HCT116 (cell line): ENCODE data around the gene F2R. TPM values are rescaled to one million over a fixed set of nuclear protein-coding genes. Genes with fewer than 3 reads are reported as not detected.

Experiments used
- ATAC-seq: fragments of 200-7000 bp; cut with Tn5 transposase; 2 replicates; pipeline ENCODE4 v1.9.1; 2020; ENCODE audit warnings: mild to moderate bottlenecking, moderate library complexity
- BruUV-seq: library from RNA; stranded (reverse); fragments of 400-500 nt; replicated peaks from 2 replicates; lab custom pipeline; 2021; lab: Mats Ljungman, UMichigan
- CTCF ChIA-PET: fragments of 300-600 bp; sonication (Branson Sonifier 250); formaldehyde crosslinking; loops from one replicate; lab custom pipeline; 2021; ENCODE audit warnings: antibody characterized with exemption; lab: Charles Lee
- POLR2A ChIA-PET: fragments of 300-600, 350-600 bp; sonication (Branson Sonifier 250); formaldehyde crosslinking; loops from one replicate; lab custom pipeline; 2021; ENCODE audit warnings: antibody characterized with exemption; lab: Charles Lee
- RAD21 ChIA-PET, 2 experiments: fragments of 300-600 bp; sonication (Branson Sonifier 250); formaldehyde crosslinking; loops; one replicate each; lab custom pipeline; 2023; ENCODE audit warnings: low total read pairs in 2 of 2; ENCODE audit not compliant: uncharacterized antibody in 2 of 2, unreplicated experiment in 2 of 2, low non-redundant PET in 1 of 2; lab: Charles Lee
- DNase-seq: peaks from one replicate; pipeline ENCODE4 v3.0.0-alpha.2; 2010; ENCODE audit warnings: low read depth, low spot score
- H2AFZ ChIP-seq: fragments of 200-600 bp; shearing (Covaris generic), sonication (generic); 2 replicates; pipeline ENCODE4 v1.6.1; 2017; ENCODE audit warnings: low read depth, mixed run types, mixed read lengths, antibody characterized with exemption, low read length; ENCODE audit not compliant: poor library complexity, severe bottlenecking
- H3K27ac ChIP-seq: 2 replicates; pipeline ENCODE4 v1.5.1; 2012; ENCODE audit warnings: low read depth, low read length
- H3K27me3 ChIP-seq: fragments of 200-600 bp; sonication (generic); 2 replicates; pipeline ENCODE4 v1.6.1; 2016; ENCODE audit warnings: mixed run types, low read length, mixed read lengths; ENCODE audit not compliant: insufficient read depth
- H3K36me3 ChIP-seq, 2 experiments: fragments of 200-500 bp in 1 of 2; fragments of 200-600 bp in 1 of 2; sonication (Bioruptor generic) in 1 of 2; sonication (generic) in 1 of 2; 2 replicates each; pipeline versions ENCODE4 v1.5.1 to v1.6.1; 2014 to 2016; ENCODE audit warnings: low read length in 2 of 2, inconsistent platforms in 1 of 2, mixed read lengths in 1 of 2, mixed run types in 1 of 2; ENCODE audit not compliant: insufficient read depth in 2 of 2, control insufficient read depth in 1 of 2
- H3K4me1 ChIP-seq, 2 experiments: fragments of 200-600 bp in 1 of 2; sonication (generic) in 1 of 2; 2 replicates each; pipeline versions ENCODE4 v1.5.1 to v1.6.1; 2012 to 2017; ENCODE audit warnings: low read length in 2 of 2, inconsistent platforms in 1 of 2, mild to moderate bottlenecking in 1 of 2, mixed read lengths in 1 of 2, mixed run types in 1 of 2, moderate library complexity in 1 of 2; ENCODE audit not compliant: insufficient read depth in 2 of 2, control insufficient read depth in 1 of 2
- H3K4me2 ChIP-seq: fragments of 200-600 bp; sonication (generic); 2 replicates; pipeline ENCODE4 v1.6.1; 2017; ENCODE audit warnings: mixed run types, low read length, mixed read lengths
- H3K4me3 ChIP-seq, 2 experiments: fragments of 200-600 bp in 1 of 2; sonication (generic) in 1 of 2; replicated peaks in 1 of 2; 2 replicates each; pipeline ENCODE4 v1.5.1; 2011 to 2016; ENCODE audit warnings: low read length in 2 of 2, control low read depth in 1 of 2, low read depth in 1 of 2, mild to moderate bottlenecking in 1 of 2, mixed read lengths in 1 of 2, mixed run types in 1 of 2
- H3K79me2 ChIP-seq: fragments of 200-600 bp; sonication (generic); 2 replicates; pipeline ENCODE4 v1.6.1; 2017; ENCODE audit warnings: mild to moderate bottlenecking, mixed run types, low read length, moderate library complexity, mixed read lengths; ENCODE audit not compliant: insufficient read depth
- H3K9ac ChIP-seq: fragments of 200-600 bp; sonication (generic); 2 replicates; pipeline ENCODE4 v1.6.1; 2016; ENCODE audit warnings: low read length, mixed read lengths
- H3K9me2 ChIP-seq: fragments of 200-600 bp; sonication (generic), shearing (Covaris generic); 2 replicates; pipeline ENCODE4 v1.6.1; 2017; ENCODE audit warnings: mixed run types, mild to moderate bottlenecking, moderate library complexity; ENCODE audit not compliant: insufficient read depth
- H3K9me3 ChIP-seq, 2 experiments: fragments of 200-500 bp in 1 of 2; fragments of 200-600 bp in 1 of 2; sonication (Bioruptor generic) in 1 of 2; sonication (generic) in 1 of 2; 2 replicates each; pipeline ENCODE4 v1.6.1; 2014 to 2017; ENCODE audit warnings: low read length in 2 of 2, mixed read lengths in 2 of 2, inconsistent platforms in 1 of 2, low read depth in 1 of 2, mild to moderate bottlenecking in 1 of 2, mixed run types in 1 of 2, moderate library complexity in 1 of 2; ENCODE audit not compliant: control insufficient read depth in 1 of 2, insufficient read depth in 1 of 2
- H4K20me1 ChIP-seq: fragments of 200-600 bp; sonication (generic), shearing (Covaris generic); 2 replicates; pipeline ENCODE4 v1.6.1; 2017; ENCODE audit warnings: mixed run types, mild to moderate bottlenecking, moderate library complexity; ENCODE audit not compliant: insufficient read depth
- ATF3 ChIP-seq: IDR thresholded peaks from 2 replicates; pipeline ENCODE4 v1.6.1; 2012
- CBX3 ChIP-seq: IDR thresholded peaks from 2 replicates; pipeline ENCODE4 v1.6.1; 2012; ENCODE audit warnings: low read depth
- CTCF ChIP-seq, 3 experiments: fragments of 200-600 bp in 1 of 3; sonication (generic) in 1 of 3; IDR thresholded peaks in 2 of 3; conservative IDR thresholded peaks in 1 of 3; 2 replicates each; pipeline ENCODE4 v1.5.1; 2012 to 2017; ENCODE audit warnings: low read depth in 2 of 3, low read length in 2 of 3, antibody characterized with exemption in 1 of 3, borderline replicate concordance in 1 of 3, control low read depth in 1 of 3, mild to moderate bottlenecking in 1 of 3, mixed read lengths in 1 of 3, mixed run types in 1 of 3, moderate library complexity in 1 of 3; ENCODE audit not compliant: insufficient read depth in 1 of 3
- ELF1 ChIP-seq: IDR thresholded peaks from 2 replicates; pipeline ENCODE4 v1.6.1; 2012; ENCODE audit warnings: low read depth, borderline replicate concordance
- EZH2 ChIP-seq: fragments of 200-600 bp; sonication (generic); IDR thresholded peaks from 2 replicates; pipeline ENCODE4 v1.6.1; 2017; ENCODE audit warnings: antibody characterized with exemption, mixed run types
- JUND ChIP-seq: IDR thresholded peaks from 2 replicates; pipeline ENCODE4 v1.6.1; 2012
- POLR2AphosphoS5 ChIP-seq: IDR thresholded peaks from 2 replicates; pipeline ENCODE4 v1.6.1; 2011; ENCODE audit warnings: mild to moderate bottlenecking, low read depth, low read length, moderate library complexity
- RAD21 ChIP-seq: IDR thresholded peaks from 2 replicates; pipeline ENCODE4 v1.6.1; 2012; ENCODE audit warnings: low read depth, mild to moderate bottlenecking
- SIN3A ChIP-seq: IDR thresholded peaks from 2 replicates; pipeline ENCODE4 v1.6.1; 2012; ENCODE audit warnings: low read depth
- SRF ChIP-seq: IDR thresholded peaks from 2 replicates; pipeline ENCODE4 v1.6.1; 2012; ENCODE audit warnings: low read depth
- TCF7L2 ChIP-seq: IDR thresholded peaks from 2 replicates; pipeline ENCODE4 v1.7.0; 2011; ENCODE audit warnings: borderline replicate concordance, inconsistent platforms; ENCODE audit not compliant: insufficient read depth, insufficient read length; ENCODE audit errors: extremely low read depth
- ZBTB33 ChIP-seq: IDR thresholded peaks from 2 replicates; pipeline ENCODE4 v1.6.1; 2011; ENCODE audit warnings: mild to moderate bottlenecking, low read length, moderate library complexity; ENCODE audit not compliant: insufficient replicate concordance; ENCODE audit errors: extremely low read depth
- ZFX ChIP-seq: fragments of 450-650 bp; IDR thresholded peaks from 2 replicates; pipeline ENCODE4 v1.6.1; 2017
- intact Hi-C: fragments of 100-400 bp; cut with micrococcal nuclease; formaldehyde crosslinking; loops from 2 replicates; pipeline ENCODE4 v1.10.0; 2022
- total RNA-seq: library from RNA; stranded (reverse); gene quantifications from one replicate; pipeline ENCODE4 v1.2.1, GENCODE V29; 2021; ENCODE audit not compliant: unreplicated experiment

Gene F2R
- total RNA-seq, 1 experiment from 2014 or later = 16.6 TPM

GRCh38 chr5:76746677-76747076 is 30.8 kb downstream of the F2R start:
- H3K9me2 ChIP-seq = no peaks in the 10 kb centered on the region
- no peak for ATAC-seq
- no peaks in the 10 kb centered on the region for H3K9me3 ChIP-seq
- no TSS peak for BruUV-seq
- no peak overlapping the region for H3K4me2 ChIP-seq
- H3K4me3 ChIP-seq = no peak overlapping the region
- no peak overlapping the region for H3K9ac ChIP-seq
- TF ChIP-seq RAD21 (peak; percentile 21; the same call in 1 of the 2 replicates), CTCF (IDR thresholded peaks at IDR 0.05 in 2 of 3, conservative IDR thresholded peaks at IDR 0.05 in 1 of 3; ENCODE audit: borderline replicate concordance in 1 of 3, insufficient read depth in 1 of 3, low read depth in 2 of 3, low read length in 2 of 3) (peak in 2 of 3 experiments; percentile 15 to 20; a peak in 1 of 6 replicates), SRF (no peak), POLR2AphosphoS5 (no peak)
- TF ChIP-seq, all 23 proteins: peak for 2
- ChIA-PET POLR2A (no interaction called here), CTCF (interaction anchor here (1.0 kb wide), 1 partner anchor 163 kb away, joined by 3 read pairs; no protein-coding TSS in a partner anchor), RAD21 (no interaction called here)
- intact Hi-C loops = no loop called here
- DNase-seq = no peak
- Histone ChIP-seq H2AFZ (no peak overlapping the region), H3K79me2 (no peaks in the 10 kb centered on the region), H3K4me1 (0 out of 4 replicates have a peak, but pooled peaks cover 0 to 3% of the 10 kb centered on the region in 2 experiments), H4K20me1 (no peaks in the 10 kb centered on the region), H3K36me3 (no peaks in the 10 kb centered on the region), H3K27me3 (no peaks in the 10 kb centered on the region), H3K27ac (no peak overlapping the region)

- H3K4me1 ChIP-seq = no peaks in the 10 kb centered on the region
- H3K27ac ChIP-seq = no peak overlapping the region
- ChIA-PET CTCF (interaction anchor here (1.0 kb wide), 1 partner anchor 164 kb away, joined by 3 read pairs; no protein-coding TSS in a partner anchor), POLR2A (no interaction called here), RAD21 (no interaction called here)
- ATAC-seq (no peak), DNase-seq (no peak)
- no peaks in the 10 kb centered on the region for H3K79me2 ChIP-seq
- no peaks in the 10 kb centered on the region for H4K20me1 ChIP-seq
- H3K27me3 ChIP-seq = no peaks in the 10 kb centered on the region
- H3K4me3 ChIP-seq = no peak overlapping the region
- H3K36me3 ChIP-seq = no peaks in the 10 kb centered on the region
- no peaks in the 10 kb centered on the region for H3K9me2 ChIP-seq
- intact Hi-C loops = no loop called here
- no peak overlapping the region for H3K9ac ChIP-seq
- no peaks in the 10 kb centered on the region for H3K9me3 ChIP-seq
- no peak overlapping the region for H3K4me2 ChIP-seq
- no TSS peak for BruUV-seq
- no peak overlapping the region for H2AFZ ChIP-seq
- TF ChIP-seq RAD21 (no peak), ZFX (no peak), JUND (no peak), ELF1 (no peak), SIN3A (no peak), EZH2 (no peak), CBX3 (no peak), ATF3 (no peak), POLR2AphosphoS5 (no peak), CTCF (IDR thresholded peaks at IDR 0.05 in 2 of 3, conservative IDR thresholded peaks at IDR 0.05 in 1 of 3; ENCODE audit: borderline replicate concordance in 1 of 3, insufficient read depth in 1 of 3, low read depth in 2 of 3, low read length in 2 of 3) (no peak), ZBTB33 (no peak), TCF7L2 (no peak)
Measured at GRCh38 chr5:76747706-76748105, 31.8 kb downstream of the F2R start.
